Measurements from ENCODE around the gene HSPA4L. TPM values are rescaled to one million over a fixed set of nuclear protein-coding genes. Genes with fewer than 3 reads are reported as not detected.

The HSPA4L gene
- total and polyA plus RNA-seq, 7 donors = under 0.01 to 7.7 (median 3.5) TPM

- Histone ChIP-seq H3K9me3 (no peaks in the 10 kb centered on the region), H3K27me3 (no peaks in the 10 kb centered on the region), H3K4me1 (peaks cover 0 to 4% (median 0%) of the 10 kb centered on the region in 4 donors), H3K27ac (no peak overlapping the region), H3K36me3 (no peaks in the 10 kb centered on the region), H3K4me3 (no peak overlapping the region)
- DNase-seq = no peak
- intact Hi-C loops (cut with DNase I) = no loop called here
- 74 to 82% methylated on average over 2 of the region's 2 CpGs for WGBS, 2 donors
- TF ChIP-seq EP300 (IDR thresholded peaks at IDR 0.05) (no peak), POLR2A (IDR thresholded peaks at IDR 0.05) (no peak)
These were observed 5.5 kb upstream of the HSPA4L start for GRCh38 chr4:127776620-127777019.

- Histone ChIP-seq H3K27ac (no peak overlapping the region), H3K27me3 (no peaks in the 10 kb centered on the region), H3K36me3 (no peaks in the 10 kb centered on the region), H3K4me1 (peaks cover 0 to 7% (median 0%) of the 10 kb centered on the region in 4 donors), H3K4me3 (no peak overlapping the region), H3K9me3 (no peaks in the 10 kb centered on the region)
- DNase-seq = no peak
- intact Hi-C loops (cut with DNase I) = no loop called here
- 73 to 80% methylated on average over 3 of the region's 3 CpGs for WGBS, 2 donors
- TF ChIP-seq POLR2A (IDR thresholded peaks at IDR 0.05) (no peak), CTCF (IDR thresholded peaks at IDR 0.05) (no peak), POLR2AphosphoS5 (IDR thresholded peaks at IDR 0.05) (no peak), EP300 (IDR thresholded peaks at IDR 0.05) (no peak)
These were observed 4.6 kb upstream of the HSPA4L start for GRCh38 chr4:127777487-127777886.

GRCh38 chr4:127778102-127778501, 4.0 kb upstream of the HSPA4L start:
- Histone ChIP-seq H3K9me3 (no peaks in the 10 kb centered on the region), H3K4me1 (peaks cover 0 to 7% (median 0%) of the 10 kb centered on the region in 4 donors), H3K36me3 (no peaks in the 10 kb centered on the region), H3K27ac (no peak overlapping the region), H3K4me3 (no peak overlapping the region), H3K27me3 (no peaks in the 10 kb centered on the region)
- TF ChIP-seq EP300 (IDR thresholded peaks at IDR 0.05) = no peak
- no peak for TF ChIP-seq POLR2AphosphoS5 (IDR thresholded peaks at IDR 0.05)
- TF ChIP-seq POLR2A (IDR thresholded peaks at IDR 0.05) = no peak
- no peak for TF ChIP-seq CTCF (IDR thresholded peaks at IDR 0.05)
- intact Hi-C loops (cut with DNase I) = no loop called here
- DNase-seq = no peak
- WGBS, 2 donors = 15 to 58% methylated on average over 2 of the region's 2 CpGs

GRCh38 chr4:127780598-127780997, 1.5 kb upstream of the HSPA4L start:
- TF ChIP-seq POLR2A (IDR thresholded peaks at IDR 0.05) = no peak
- TF ChIP-seq EP300 (IDR thresholded peaks at IDR 0.05) = no peak
- TF ChIP-seq POLR2AphosphoS5 (IDR thresholded peaks at IDR 0.05) = no peak
- no peak for TF ChIP-seq CTCF (IDR thresholded peaks at IDR 0.05)
- Histone ChIP-seq H3K27me3 (no peaks in the 10 kb centered on the region), H3K36me3 (no peaks in the 10 kb centered on the region), H3K4me3 (no peak overlapping the region), H3K27ac (no peak overlapping the region), H3K9me3 (no peaks in the 10 kb centered on the region), H3K4me1 (peaks cover 0 to 23% (median 8%) of the 10 kb centered on the region in 4 donors)
- intact Hi-C loops (cut with DNase I) = loop anchor here (5.0 kb wide), 3 partner anchors 102 to 282 kb away; partner anchors contain the start of genes INTU, LARP1B and PLK4
- no peak for DNase-seq
- 96 to 97% methylated on average over 12 of the region's 12 CpGs for WGBS, 2 donors

- intact Hi-C loops (cut with DNase I) = loop anchor here (2.0 to 5.0 kb wide), 4 partner anchors 101 to 281 kb away; partner anchors contain the start of genes ABHD18, INTU, LARP1B and MFSD8
- Histone ChIP-seq H3K36me3 (no peaks in the 10 kb centered on the region), H3K27ac (peak overlapping the region; percentile 81 to 89 (median 86)), H3K9me3 (no peaks in the 10 kb centered on the region), H3K4me3 (peak overlapping the region; percentile 55 to 73 (median 66)), H3K27me3 (no peaks in the 10 kb centered on the region), H3K4me1 (peaks cover 0 to 23% (median 8%) of the 10 kb centered on the region in 4 donors)
- TF ChIP-seq CTCF (IDR thresholded peaks at IDR 0.05) (no peak), POLR2AphosphoS5 (IDR thresholded peaks at IDR 0.05) (peak in 1 of 4 donors; percentile 14)
- 7 to 13% methylated on average over 43 of the region's 43 CpGs for WGBS, 2 donors
- DNase-seq = peak; percentile 77
These were observed 660 bp upstream of the HSPA4L start for GRCh38 chr4:127781300-127782024.

Data from sigmoid colon (tissue), 7 donors.